Frontal cortex (tissue), 4 donors: ENCODE data around the gene PLEKHA5. TPM values are rescaled to one million over a fixed set of nuclear protein-coding genes. Genes with fewer than 3 reads are reported as not detected.
A peak's percentile ranks its signal among the peaks of the same experiment; 100 is the strongest.
"Not testable (repeated sequence)": the region's sequence is repeated elsewhere in the genome, so short reads cannot be mapped to it uniquely, and the experiment has no call there.

Source experiments
- DNase-seq, 2 donors: peaks; one replicate each; pipeline ENCODE4 v3.0.0; 2012; ENCODE audit warnings: low spot score in 2 of 2
- FAIRE-seq: peaks from 2 replicates; lab custom pipeline; 2012; peaks lifted over from hg19 to GRCh38; lab: Jason Lieb, UNC
- total RNA-seq: library from RNA; depleted of rRNA; stranded (reverse); fragments of >200 nt; gene quantifications from one replicate; pipeline ENCODE4 v1.2.3, GENCODE V29; 2014
- donor health status: control.
- donor health status: control.
- donor health status: control.

PLEKHA5 gene, protein sequence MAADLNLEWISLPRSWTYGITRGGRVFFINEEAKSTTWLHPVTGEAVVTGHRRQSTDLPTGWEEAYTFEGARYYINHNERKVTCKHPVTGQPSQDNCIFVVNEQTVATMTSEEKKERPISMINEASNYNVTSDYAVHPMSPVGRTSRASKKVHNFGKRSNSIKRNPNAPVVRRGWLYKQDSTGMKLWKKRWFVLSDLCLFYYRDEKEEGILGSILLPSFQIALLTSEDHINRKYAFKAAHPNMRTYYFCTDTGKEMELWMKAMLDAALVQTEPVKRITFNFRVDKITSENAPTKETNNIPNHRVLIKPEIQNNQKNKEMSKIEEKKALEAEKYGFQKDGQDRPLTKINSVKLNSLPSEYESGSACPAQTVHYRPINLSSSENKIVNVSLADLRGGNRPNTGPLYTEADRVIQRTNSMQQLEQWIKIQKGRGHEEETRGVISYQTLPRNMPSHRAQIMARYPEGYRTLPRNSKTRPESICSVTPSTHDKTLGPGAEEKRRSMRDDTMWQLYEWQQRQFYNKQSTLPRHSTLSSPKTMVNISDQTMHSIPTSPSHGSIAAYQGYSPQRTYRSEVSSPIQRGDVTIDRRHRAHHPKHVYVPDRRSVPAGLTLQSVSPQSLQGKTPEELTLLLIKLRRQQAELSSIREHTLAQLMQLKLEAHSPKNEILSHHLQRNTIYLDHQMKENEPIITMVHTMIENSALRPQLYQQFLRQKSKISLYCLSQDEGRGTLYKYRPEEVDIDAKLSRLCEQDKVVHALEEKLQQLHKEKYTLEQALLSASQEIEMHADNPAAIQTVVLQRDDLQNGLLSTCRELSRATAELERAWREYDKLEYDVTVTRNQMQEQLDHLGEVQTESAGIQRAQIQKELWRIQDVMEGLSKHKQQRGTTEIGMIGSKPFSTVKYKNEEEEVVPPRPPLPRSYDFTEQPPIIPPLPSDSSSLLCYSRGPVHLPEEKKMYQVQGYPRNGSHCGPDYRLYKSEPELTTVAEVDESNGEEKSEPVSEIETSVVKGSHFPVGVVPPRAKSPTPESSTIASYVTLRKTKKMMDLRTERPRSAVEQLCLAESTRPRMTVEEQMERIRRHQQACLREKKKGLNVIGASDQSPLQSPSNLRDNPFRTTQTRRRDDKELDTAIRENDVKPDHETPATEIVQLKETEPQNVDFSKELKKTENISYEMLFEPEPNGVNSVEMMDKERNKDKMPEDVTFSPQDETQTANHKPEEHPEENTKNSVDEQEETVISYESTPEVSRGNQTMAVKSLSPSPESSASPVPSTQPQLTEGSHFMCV
- total RNA-seq: 69.7 TPM

- no peak for FAIRE-seq
Measured at GRCh38 chr12:19129486-19130223, at the start of gene PLEKHA5. PLEKHA5 (plus strand) TSS chr12:19129733; CDS start chr12:19129800, 67 bp downstream.

DNA sequence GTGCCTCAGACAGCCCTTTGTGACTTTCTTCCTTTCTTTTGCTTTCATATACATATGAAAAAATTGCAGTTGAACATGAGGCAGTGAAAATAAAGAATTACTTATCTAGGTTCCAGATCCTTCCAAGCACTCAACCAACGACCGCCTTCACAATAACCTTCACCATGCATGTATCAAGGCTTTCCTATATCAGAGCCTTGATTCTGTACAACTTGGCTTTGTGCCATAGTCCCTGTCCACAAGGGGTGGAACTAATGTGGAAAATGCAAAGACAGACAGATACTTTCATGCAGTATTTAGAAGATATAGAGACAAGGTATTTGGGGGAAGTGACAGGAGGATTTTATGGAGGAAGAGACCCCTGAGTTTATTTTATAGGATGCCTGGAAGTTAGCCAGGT, 48.6 kb upstream of the PLEKHA5 start:
- DNase-seq: no peak
- no peak for FAIRE-seq

More at GRCh38 chr12:19129486-19130223, at the start of gene PLEKHA5:
- peak; percentile 80 to 88 for DNase-seq

- DNase-seq (no peak), FAIRE-seq (no peak)
Measured at GRCh38 chr12:19082365-19082911, 47.1 kb upstream of the PLEKHA5 start.

DNA sequence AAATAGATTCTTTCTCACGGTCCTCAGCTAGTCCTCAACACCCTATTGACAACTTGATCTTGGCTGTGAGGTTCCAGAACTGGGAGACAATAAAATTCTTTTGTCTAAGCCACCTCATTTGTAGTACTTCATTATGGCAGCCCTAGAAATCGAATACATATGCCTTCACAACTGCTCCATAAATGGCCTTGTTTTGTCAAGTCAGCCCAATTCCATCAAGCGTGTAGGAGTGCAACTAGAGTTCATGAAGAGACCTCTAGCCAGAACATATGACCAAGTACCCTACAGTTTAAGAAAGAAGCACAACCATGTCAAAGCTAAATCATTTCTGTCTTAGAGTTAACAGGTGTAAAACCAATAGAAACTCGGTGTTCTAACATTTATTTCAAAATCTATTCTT, 45.0 kb upstream of the PLEKHA5 start:
- DNase-seq (no peak), FAIRE-seq (no peak)

DNA sequence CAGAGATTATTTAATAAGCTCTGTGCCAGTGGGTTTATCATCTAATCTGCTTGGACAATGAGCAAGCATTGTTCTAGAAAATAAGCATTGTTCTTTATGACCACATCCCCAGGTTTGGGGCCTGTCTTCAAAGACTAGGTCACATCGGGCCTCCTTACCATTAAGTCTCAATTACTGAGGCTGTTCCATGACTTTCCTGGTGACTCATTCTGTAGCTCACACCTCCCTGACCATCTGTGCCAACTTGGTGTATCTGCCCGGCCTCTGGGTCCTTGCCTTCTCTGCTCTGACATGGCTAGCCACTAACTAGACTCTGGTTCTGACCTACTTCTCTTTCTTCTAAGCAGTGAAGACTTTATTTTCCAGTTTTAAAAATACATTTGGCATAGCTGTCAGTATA, 44.4 kb upstream of the PLEKHA5 start:
- FAIRE-seq: no peak
- no peak for DNase-seq

- DNase-seq (no peak), FAIRE-seq (no peak)
Measured at GRCh38 chr12:19088606-19089005, 40.9 kb upstream of the PLEKHA5 start.

- FAIRE-seq: not testable (repeated sequence)
Measured at GRCh38 chr12:19092482-19092881, 37.1 kb upstream of the PLEKHA5 start.

DNA sequence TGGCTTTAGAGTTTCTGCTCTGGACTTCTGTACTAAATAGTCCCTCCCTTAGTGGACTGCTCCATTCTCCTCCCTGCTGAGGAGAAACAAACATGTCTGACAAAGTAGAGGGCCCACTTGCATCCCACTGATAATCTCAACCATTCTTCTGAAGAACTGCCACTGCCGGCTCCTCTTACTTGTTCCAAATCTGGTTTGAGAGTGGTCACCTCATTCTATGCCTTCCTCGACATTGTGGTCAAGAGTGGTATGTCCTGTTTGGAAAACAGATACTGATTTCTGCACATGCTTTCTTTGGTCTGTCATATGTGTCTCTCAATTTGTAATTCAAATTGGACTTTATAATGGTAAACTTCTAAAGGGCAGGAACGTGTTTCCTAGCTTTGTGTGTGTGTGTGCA, 36.3 kb upstream of the PLEKHA5 start:
- FAIRE-seq (no peak), DNase-seq (no peak)

More at GRCh38 chr12:19092482-19092881, 37.1 kb upstream of the PLEKHA5 start:
- DNase-seq: not testable (repeated sequence)

GRCh38 chr12:19095331-19095730, 34.2 kb upstream of the PLEKHA5 start:
- DNase-seq: no peak
- FAIRE-seq: no peak

- DNase-seq: no peak
- FAIRE-seq: no peak
Measured at GRCh38 chr12:19095756-19096480, 33.6 kb upstream of the PLEKHA5 start.

DNA sequence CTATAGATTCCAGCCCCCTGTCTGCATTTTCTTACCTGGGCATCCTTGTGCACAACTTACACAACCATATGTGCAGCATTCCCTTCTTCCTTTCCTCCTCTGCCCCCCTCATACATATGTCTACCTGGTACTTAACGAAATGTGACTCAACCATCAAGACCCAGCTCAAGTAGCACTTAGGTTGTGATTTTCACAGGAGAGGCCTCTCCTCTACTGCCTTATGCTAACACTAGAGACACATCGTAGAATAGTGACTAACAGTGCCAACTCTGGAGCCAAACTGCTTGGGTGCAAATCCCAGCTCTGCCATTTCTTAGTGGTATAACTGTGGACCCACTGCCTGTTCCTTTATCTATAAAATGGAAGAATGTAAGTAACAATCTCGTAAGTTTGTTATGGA, 24.1 kb upstream of the PLEKHA5 start:
- DNase-seq (no peak), FAIRE-seq (no peak)

DNA sequence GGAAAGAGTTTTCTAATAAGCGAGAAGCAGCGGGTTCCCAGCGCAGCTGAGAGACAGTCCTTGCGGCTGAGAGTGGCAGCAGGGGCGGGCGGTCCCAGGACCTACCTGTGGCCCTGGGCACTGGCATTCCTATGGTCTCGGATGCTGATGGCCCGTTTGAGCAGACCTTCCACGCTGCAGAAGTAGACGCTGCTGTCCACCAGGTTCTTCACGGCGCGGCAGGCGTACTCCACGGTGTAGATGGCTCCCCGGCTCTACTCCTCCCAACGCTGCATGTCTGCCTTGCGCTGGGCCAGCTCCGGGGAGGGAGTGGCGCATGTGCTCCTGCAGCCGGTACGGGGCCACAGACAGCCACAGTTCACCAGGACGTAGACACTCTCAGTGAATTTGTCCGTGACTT, 21.8 kb upstream of the PLEKHA5 start:
- DNase-seq (no peak), FAIRE-seq (no peak)

GRCh38 chr12:19110221-19110940, 19.2 kb upstream of the PLEKHA5 start:
- DNase-seq (no peak), FAIRE-seq (no peak)

DNA sequence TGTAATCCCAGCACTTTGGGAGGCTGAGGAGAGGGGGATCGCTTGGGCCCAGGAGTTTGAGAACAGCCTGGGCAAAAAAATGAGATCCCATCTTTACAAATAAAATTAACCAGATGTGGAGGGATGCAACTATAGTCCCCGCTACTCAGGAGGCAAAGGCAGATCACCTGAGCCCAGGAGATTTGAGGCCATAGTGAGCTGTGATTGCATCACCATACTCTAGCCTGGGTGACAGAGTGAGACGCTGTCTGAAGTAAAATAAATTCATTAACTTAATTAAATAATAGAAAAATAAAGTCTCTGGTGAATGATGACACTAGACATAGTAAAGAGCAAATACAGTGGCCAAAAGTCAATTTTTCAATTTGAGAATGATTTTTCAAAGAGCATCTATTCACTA, 16.1 kb upstream of the PLEKHA5 start:
- no peak for FAIRE-seq

DNA sequence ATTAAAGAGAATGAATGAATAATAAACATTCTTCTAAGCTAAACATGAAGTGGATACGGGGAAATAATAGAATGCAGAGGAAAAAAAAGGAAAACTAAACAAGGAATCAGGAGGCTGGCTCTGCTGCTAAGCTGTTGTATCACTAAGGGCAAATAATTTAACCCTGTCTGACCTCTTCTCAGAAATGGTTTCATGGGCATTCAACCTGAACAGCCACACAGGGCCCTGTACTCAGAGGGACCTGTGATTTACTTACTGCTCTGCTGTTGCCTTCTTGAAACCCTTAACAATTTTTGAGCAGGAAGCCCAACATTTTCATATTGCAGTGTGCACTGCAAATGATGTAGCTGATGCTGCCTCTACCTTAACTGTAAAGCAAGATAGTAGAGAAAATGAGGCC, 14.2 kb upstream of the PLEKHA5 start:
- FAIRE-seq: no peak

More for the DNA sequence above, 16.1 kb upstream of the PLEKHA5 start:
- DNase-seq: no peak

GRCh38 chr12:19119440-19119839, 10.1 kb upstream of the PLEKHA5 start:
- no peak for FAIRE-seq
- no peak for DNase-seq

More for the DNA sequence above, 14.2 kb upstream of the PLEKHA5 start:
- DNase-seq: no peak

DNA sequence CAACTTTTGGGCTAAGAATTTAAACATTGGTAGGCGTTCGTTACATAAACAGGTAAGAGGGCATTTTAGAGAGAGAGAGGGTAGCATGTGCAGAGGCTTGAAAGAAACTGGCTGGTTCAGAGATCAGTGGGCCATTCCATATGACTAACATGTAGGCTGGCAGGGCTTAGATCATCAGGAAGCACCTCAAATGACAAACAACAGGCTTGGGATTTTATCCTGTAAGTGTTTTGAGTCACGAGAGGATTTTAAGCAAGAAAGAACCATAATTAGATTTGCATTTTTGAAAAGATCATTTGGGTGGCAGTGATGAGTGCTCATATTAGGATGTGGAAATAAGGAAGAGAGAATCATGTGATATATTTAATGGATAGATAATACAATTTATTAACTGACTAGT, 8.7 kb upstream of the PLEKHA5 start:
- DNase-seq (no peak), FAIRE-seq (no peak)
